GM10266 (cell line): ENCODE data around the gene EPHA6.

Experiments
- DNase-seq: peaks from one replicate; pipeline ENCODE4 v3.0.0; 2012; ENCODE audit errors: extremely low spot score
- TF ChIP-seq, protein P1 (sequence below): IDR thresholded peaks from 2 replicates; pipeline ENCODE4 v1.5.1; 2012; ENCODE audit warnings: mild to moderate bottlenecking, low read depth; ENCODE audit not compliant: control insufficient read depth, insufficient read depth; ENCODE audit errors: missing control alignments

The EPHA6 gene

DNA sequence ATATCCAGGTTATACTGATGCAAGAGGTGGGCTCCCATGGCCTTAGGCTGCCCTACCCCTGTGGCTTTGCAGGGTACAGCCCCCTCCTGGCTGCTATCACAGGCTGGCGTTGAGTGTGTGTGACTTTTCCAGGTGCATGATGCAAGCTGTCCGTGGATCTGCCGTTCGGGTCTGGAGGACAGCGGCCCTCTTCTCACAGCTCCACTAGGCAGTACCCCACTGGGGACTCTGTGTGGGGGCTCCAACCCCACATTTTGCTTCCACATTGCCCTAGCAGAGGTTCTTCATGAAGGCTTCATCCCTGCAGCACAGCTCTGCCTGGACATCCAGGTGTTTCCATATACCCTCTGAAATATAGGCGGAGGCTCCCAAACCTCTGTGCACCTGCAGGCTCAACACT is 610.6 kb downstream of the EPHA6 start:
- TF ChIP-seq, protein P1, sequence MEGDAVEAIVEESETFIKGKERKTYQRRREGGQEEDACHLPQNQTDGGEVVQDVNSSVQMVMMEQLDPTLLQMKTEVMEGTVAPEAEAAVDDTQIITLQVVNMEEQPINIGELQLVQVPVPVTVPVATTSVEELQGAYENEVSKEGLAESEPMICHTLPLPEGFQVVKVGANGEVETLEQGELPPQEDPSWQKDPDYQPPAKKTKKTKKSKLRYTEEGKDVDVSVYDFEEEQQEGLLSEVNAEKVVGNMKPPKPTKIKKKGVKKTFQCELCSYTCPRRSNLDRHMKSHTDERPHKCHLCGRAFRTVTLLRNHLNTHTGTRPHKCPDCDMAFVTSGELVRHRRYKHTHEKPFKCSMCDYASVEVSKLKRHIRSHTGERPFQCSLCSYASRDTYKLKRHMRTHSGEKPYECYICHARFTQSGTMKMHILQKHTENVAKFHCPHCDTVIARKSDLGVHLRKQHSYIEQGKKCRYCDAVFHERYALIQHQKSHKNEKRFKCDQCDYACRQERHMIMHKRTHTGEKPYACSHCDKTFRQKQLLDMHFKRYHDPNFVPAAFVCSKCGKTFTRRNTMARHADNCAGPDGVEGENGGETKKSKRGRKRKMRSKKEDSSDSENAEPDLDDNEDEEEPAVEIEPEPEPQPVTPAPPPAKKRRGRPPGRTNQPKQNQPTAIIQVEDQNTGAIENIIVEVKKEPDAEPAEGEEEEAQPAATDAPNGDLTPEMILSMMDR = no peak
- DNase-seq = no peak

DNA sequence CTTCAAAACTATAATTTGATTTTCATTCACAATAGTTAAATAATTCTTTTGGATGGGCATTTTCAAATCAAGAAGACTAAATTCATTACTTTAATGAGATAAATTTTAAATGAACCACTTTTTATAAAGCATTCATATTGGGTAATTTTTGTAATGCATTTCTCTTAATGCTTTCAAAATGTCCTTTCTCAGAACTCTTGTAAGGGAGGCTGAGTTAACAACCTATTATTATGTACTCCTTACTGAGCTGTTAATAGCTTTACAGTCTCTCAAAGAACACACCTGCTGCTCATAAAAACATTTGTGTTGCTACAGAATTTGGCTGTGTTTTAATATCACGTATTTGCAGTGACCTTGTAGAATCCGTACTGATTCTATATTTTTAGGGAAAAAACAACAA is 616.2 kb downstream of the EPHA6 start:
- DNase-seq = no peak
- TF ChIP-seq, protein P1 = no peak

DNA sequence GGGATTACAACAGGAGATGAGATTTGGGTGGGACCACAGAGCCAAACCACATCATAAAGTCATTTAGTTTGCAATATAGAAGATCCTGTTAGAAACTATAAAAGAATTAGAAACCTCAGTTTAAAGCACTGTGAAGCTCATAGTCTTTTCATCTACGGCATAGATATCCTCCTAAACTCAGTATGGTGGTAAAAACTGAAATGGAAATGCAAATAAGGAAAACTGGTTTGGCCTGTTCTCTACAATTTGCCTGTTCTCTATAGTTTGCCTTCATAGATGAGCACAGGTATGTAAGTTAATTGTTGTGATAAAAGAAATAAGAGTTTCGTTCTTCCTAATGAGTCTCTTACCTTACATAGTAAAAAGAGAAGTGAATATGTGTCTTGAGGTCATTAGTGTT is 618.5 kb downstream of the EPHA6 start:
- no peak for DNase-seq
- TF ChIP-seq, protein P1 = no peak

DNA sequence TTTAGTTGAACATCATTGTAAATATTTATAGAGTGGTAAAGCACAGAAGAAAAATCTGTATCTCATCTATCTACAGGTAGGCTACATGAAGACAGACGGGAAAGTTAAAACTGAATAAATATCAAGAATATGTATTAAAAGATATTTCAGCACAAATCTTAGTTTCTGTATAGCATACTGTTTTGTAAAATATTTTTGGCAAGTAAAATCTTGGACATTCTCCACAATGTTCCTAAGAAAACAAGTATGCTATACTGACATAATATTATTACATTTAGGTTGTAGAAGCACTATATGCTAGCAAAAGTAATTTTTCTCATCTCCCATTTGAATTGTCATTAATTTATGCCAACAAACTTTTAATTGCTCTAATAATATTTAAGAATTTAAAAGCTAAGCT is 623.7 kb downstream of the EPHA6 start:
- no peak for DNase-seq
- TF ChIP-seq, protein P1 = no peak

DNA sequence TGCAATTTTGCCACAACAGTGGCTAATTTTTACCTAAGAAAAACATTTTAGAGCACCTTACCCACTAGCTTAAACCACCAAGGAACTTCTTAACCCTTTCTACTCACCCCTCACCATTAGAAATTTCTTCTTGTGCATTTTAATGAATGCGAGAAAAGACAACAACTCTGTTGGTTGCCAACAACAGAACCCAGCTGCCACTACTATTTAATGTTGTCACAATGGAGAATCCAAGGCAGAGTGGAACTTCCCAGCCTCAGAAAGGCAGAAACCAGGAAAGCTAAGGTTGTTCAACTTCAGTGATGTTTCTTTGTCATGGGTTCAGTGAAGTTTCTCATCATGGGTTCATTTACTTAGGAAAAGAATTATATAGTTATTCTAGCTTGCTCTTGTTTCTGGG is 625.0 kb downstream of the EPHA6 start:
- DNase-seq = no peak
- TF ChIP-seq, protein P1 = no peak

DNA sequence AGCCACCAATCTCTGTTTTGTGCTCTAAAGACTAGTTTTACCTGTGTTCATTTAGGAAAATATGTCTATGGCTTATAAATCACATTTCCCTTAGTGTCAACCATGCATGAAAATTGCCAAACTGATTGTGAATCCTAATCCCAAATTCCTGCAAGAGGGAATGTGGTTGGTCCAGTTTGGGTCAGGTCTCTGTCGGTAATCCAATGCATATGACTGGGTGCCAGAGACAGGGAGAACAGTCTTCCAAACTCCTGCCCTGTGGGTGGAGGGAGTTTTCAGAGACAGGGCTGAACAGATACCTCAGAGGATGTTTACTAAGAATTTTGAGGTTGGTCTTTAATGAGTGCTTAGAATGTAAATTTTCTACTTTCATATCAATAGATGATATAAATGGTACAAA is 649.6 kb downstream of the EPHA6 start:
- no peak for DNase-seq
- TF ChIP-seq, protein P1 = no peak

DNA sequence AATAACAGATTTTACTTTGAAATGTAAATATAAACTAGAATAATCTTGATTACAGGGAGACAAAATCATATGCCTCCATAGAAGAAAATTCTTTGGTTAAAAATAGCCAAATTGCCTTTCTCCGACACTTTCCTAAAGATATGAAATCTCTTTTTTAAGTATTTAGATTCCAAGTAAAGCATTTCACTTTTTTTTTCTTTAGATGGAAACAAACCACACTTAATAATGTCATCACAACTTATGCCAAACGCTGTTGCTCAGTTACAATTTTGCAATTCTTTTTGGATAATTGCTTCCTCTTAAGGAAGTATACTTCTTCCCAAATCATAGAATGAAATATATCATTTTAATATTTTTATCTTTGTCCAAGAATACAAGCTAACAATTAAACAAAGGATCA is 656.1 kb downstream of the EPHA6 start:
- no peak for DNase-seq
- TF ChIP-seq, protein P1 = no peak
